ENCODE results near the gene CBFB. TPM values are rescaled to one million over a fixed set of nuclear protein-coding genes. Genes with fewer than 3 reads are reported as not detected.

CBFB gene
- polyA plus RNA-seq, 1 donor, result 83.8 TPM

GRCh38 chr16:67091906-67092566, 63.1 kb downstream of the CBFB start:
- no peak for DNase-seq

- no peak for DNase-seq
Measured at GRCh38 chr16:67093098-67093726, 64.3 kb downstream of the CBFB start.

GRCh38 chr16:67098599-67098998, 69.7 kb downstream of the CBFB start:
- DNase-seq, result no peak

- DNase-seq, result no peak
Measured at GRCh38 chr16:67100569-67101310, 71.8 kb downstream of the CBFB start.

GRCh38 chr16:67101311-67102082, 72.5 kb downstream of the CBFB start:
- no peak for DNase-seq

- DNase-seq, result no peak
Measured at GRCh38 chr16:67104061-67104460, 75.1 kb downstream of the CBFB start.

- DNase-seq, result no peak
Measured at GRCh38 chr16:67104845-67105244, 75.9 kb downstream of the CBFB start.

- no peak for DNase-seq
Measured at GRCh38 chr16:67105246-67105645, 76.3 kb downstream of the CBFB start.

GRCh38 chr16:67105881-67106280, 76.9 kb downstream of the CBFB start:
- DNase-seq, result no peak

- DNase-seq, result no peak
Measured at GRCh38 chr16:67108489-67108888, 79.5 kb downstream of the CBFB start.

GRCh38 chr16:67108931-67109406, 80.0 kb downstream of the CBFB start:
- no peak for DNase-seq

GRCh38 chr16:67109407-67110135, 80.6 kb downstream of the CBFB start, which contains the start of gene PHAF1:
Gene PHAF1 (plus strand): TSS chr16:67109941. CDS start chr16:67110176, 235 bp downstream.
- DNase-seq, result peak; percentile 92

- no peak for DNase-seq
Measured at GRCh38 chr16:67111951-67112444, 83.0 kb downstream of the CBFB start.

- DNase-seq, result no peak
Measured at GRCh38 chr16:67112591-67113399, 83.8 kb downstream of the CBFB start.

GRCh38 chr16:67114793-67115192, 85.8 kb downstream of the CBFB start:
- DNase-seq, result no peak

- no peak for DNase-seq
Measured at GRCh38 chr16:67115639-67116038, 86.7 kb downstream of the CBFB start.

- no peak for DNase-seq
Measured at GRCh38 chr16:67116388-67117311, 87.7 kb downstream of the CBFB start.

GRCh38 chr16:67117716-67118115, 88.8 kb downstream of the CBFB start:
- DNase-seq, result no peak

- DNase-seq, result no peak
Measured at GRCh38 chr16:67120025-67120424, 91.1 kb downstream of the CBFB start.
